Subcutaneous adipose tissue (tissue), 4 donors: ENCODE results near the gene ABCB11. TPM values are rescaled to one million over a fixed set of nuclear protein-coding genes. Genes with fewer than 3 reads are reported as not detected.

Experiments
- total RNA-seq, 4 donors: library from RNA; depleted of rRNA; stranded (reverse); fragments of >200 nt; gene quantifications; one replicate each; pipeline ENCODE4 v1.1.0, GENCODE V29; 2016
- TF ChIP-seq, protein P1 (sequence below): fragments of 450-650 bp; IDR thresholded peaks from one replicate; pipeline ENCODE4 v1.5.1; 2016; ENCODE audit warnings: low read depth, mild to moderate bottlenecking, control low read depth, antibody characterized with exemption, moderate library complexity

ABCB11 gene
- total RNA-seq, 4 donors from 2014 or later, result 4.6 to 89.1 (median 13.1) TPM

DNA sequence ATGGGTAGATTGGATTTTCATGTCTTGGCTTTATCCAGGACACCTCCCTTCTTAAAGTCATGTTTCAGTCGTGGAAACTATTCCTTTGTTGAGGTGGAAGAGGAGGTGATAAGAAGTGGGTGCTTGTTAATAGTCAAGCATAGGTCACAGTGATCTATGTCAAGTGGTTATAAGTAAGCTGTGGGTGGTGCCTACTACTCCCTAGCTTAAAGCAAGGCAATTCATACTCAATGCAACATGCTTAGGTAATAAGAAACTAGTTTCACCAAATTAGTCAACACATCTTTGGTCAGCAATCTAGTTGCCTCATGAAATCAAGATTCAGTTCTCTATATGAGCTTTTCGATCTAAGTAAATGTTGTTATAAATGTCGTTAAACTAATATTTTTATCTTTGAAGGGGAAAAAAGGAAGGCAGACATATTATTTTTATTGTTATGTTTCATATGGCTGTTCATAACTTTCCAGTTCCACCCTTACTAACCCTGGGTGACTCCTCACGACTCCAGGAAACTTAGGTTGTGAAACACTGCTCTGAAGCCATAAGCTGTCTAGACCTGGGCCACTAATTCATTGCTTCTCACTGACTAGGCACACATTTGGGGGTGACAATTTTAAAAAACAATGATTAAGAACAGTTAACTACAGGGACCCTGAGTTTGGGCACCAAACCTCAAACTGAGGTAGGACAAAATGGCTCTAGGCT, 5.8 kb upstream of the ABCB11 start:
- TF ChIP-seq, protein P1, sequence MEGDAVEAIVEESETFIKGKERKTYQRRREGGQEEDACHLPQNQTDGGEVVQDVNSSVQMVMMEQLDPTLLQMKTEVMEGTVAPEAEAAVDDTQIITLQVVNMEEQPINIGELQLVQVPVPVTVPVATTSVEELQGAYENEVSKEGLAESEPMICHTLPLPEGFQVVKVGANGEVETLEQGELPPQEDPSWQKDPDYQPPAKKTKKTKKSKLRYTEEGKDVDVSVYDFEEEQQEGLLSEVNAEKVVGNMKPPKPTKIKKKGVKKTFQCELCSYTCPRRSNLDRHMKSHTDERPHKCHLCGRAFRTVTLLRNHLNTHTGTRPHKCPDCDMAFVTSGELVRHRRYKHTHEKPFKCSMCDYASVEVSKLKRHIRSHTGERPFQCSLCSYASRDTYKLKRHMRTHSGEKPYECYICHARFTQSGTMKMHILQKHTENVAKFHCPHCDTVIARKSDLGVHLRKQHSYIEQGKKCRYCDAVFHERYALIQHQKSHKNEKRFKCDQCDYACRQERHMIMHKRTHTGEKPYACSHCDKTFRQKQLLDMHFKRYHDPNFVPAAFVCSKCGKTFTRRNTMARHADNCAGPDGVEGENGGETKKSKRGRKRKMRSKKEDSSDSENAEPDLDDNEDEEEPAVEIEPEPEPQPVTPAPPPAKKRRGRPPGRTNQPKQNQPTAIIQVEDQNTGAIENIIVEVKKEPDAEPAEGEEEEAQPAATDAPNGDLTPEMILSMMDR, result no peak

DNA sequence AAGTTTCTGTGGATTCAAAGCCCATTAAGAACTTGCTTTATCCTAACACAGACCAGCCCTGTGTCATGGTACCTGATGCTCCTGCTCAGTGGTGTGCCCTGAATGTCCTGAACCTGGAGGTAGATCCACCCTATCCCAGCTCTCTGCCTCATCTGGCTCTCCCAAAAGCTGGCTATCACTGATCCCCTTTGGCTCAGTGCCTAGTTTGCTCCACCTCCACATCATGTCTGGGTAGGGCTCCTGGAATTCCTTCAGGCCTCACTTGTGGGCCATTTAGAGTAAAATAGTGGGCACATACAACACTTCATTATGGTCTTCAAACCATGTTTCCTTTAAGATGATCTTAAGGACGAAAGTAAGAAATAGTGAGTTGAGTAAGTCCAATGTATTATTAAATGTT, 4.8 kb upstream of the ABCB11 start:
- TF ChIP-seq, protein P1, result no peak

DNA sequence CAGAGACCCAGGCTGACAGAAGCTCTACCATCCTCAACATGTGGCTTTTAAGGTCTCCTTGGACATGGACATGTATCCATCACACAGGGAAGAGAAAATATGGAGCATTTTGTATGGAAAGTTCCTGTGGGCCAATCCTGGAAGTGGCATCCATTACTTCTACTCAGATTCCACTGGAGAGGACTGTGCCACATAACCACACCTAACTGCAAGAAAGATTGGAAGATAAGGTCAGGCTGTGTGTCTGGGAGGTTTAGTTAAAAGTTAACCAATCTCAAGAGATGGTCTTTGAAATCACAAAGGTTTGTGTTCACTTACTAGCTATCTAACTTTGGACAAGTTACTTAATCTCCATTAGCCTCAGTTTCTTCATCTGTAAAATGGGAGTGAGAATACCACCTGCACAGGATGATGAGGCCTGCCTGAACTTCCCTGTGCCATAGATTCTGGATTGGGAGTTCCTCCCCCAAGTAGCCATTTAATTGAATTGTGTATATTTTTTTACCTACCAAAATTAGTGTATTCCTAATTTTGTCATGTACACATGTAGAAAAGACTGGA, 3.9 kb upstream of the ABCB11 start:
- TF ChIP-seq, protein P1, result no peak

DNA sequence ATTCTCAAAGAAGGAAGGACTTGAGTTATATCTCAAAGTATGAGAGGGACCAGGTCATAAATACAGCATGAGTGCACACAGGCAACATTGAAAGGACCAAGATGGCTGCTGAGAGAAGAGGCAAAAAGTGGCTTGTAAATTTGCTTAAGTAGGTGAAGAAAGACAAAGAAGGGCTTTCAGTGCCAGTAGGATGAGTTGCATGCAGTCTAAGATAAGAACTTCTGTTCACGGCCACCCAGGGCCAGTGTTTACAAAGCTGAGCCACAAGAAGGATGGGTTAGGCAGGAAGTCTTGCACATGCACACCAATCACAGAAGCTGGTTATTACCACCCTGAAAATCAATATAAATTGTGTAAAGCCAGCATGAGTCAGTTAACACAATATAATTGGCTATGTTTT, 3.1 kb upstream of the ABCB11 start:
- TF ChIP-seq, protein P1, result no peak

DNA sequence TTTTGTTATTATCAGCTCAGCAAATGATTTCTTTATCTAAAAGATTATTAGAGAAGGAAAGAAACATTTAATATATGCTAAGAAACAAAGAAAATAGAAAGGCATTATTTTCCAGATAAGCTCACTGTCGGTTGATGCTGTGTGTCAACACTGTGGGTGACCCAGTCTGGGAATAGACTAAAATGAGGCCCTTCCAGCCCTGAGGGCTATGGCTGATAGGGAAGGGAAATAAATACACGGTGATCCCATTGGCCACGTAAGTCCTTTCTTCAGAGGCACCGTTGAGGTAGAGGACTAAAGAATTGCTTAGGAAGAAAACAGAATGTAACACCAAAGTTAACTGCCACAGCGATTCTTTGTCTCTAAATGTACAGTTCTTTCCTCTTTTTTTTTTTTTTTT, 1.8 kb downstream of the ABCB11 start:
- TF ChIP-seq, protein P1, result no peak

DNA sequence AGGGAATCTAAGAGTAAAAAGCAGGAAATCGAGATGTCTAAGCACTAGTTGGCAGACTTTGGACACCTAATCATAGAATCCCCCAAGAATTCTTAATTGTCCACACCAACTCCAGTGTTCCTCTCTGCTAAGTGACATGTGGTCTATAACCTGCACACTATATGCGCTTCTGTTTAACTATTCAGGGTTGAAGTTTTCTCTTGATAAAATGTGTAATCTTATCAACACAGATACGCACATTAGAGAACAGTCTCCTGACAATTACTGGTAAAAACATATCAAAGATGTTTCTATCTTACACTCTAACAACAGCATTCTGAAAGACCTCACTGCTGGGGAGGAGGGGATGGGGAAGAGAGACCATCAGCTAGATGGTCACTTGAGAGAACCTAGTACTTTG, 3.9 kb downstream of the ABCB11 start:
- TF ChIP-seq, protein P1, result no peak

DNA sequence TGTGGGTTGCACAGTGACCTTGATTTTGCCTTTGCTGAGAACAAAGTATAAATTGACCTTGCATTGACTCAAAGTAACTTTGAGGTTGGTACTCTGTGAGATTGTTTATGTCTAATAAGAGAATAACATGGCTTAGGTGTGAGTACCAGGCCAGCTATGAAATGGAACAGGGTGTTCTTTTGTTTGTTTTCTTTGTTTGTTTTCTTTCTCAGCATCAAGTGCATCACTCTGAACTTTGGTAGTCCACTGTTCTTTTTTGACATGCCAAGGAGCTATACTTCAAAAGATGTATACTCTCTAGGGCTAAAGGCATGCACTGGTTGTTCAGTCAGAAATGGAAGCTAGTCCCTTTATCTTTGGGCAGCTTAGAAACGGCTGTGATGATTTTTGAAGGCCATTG, 5.1 kb downstream of the ABCB11 start:
- TF ChIP-seq, protein P1, result no peak
